ENCODE results near the gene TRIM54. TPM values are rescaled to one million over a fixed set of nuclear protein-coding genes. Genes with fewer than 3 reads are reported as not detected.
"Not testable (repeated sequence)": the region's sequence is repeated elsewhere in the genome, so short reads cannot be mapped to it uniquely, and the experiment has no call there.

The TRIM54 gene
- total RNA-seq, 6 donors from 2014 or later = 0.49 TPM; not detected in 5

DNA sequence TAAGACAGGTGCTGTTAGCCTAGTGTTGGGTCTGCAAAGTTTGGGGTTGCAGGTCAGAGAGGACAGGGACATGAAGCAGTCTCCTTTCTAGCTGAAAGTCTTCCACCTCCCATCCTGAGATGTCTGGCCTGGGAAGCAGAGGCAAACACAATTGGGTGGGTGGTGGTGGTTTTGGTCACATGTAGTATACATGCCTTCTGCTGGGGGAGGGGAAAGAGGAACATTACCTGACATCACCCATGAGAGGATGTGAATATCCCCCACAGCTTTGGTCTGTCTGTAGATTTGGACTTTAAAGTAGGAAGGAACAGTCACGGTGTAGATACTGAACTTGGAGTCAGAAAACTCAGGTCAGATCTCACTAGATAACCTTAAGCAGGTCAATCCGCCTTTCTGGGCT is 11.6 kb upstream of the TRIM54 start:
- H3K36me3 ChIP-seq = no peaks in the 10 kb centered on the region
- DNase-seq = no peak
- TF ChIP-seq CTCF (IDR thresholded peaks at IDR 0.05) = no peak
- no peak for TF ChIP-seq POLR2AphosphoS5 (IDR thresholded peaks at IDR 0.05)
- TF ChIP-seq POLR2A (IDR thresholded peaks at IDR 0.05) = no peak
- TF ChIP-seq EP300 (IDR thresholded peaks at IDR 0.05) = no peak
- H3K4me3 ChIP-seq = no peak overlapping the region
- H3K9me3 ChIP-seq = no peaks in the 10 kb centered on the region
- H3K27me3 ChIP-seq = no peaks in the 10 kb centered on the region
- WGBS, 2 donors = 59 to 60% methylated on average over 2 of the region's 2 CpGs
- H3K4me1 ChIP-seq = peaks cover 0 to 4% (median 0%) of the 10 kb centered on the region in 4 donors
- no peak for ATAC-seq (ENCODE audit: low FRiP score in 2 of 2)
- no peak overlapping the region for H3K27ac ChIP-seq

DNA sequence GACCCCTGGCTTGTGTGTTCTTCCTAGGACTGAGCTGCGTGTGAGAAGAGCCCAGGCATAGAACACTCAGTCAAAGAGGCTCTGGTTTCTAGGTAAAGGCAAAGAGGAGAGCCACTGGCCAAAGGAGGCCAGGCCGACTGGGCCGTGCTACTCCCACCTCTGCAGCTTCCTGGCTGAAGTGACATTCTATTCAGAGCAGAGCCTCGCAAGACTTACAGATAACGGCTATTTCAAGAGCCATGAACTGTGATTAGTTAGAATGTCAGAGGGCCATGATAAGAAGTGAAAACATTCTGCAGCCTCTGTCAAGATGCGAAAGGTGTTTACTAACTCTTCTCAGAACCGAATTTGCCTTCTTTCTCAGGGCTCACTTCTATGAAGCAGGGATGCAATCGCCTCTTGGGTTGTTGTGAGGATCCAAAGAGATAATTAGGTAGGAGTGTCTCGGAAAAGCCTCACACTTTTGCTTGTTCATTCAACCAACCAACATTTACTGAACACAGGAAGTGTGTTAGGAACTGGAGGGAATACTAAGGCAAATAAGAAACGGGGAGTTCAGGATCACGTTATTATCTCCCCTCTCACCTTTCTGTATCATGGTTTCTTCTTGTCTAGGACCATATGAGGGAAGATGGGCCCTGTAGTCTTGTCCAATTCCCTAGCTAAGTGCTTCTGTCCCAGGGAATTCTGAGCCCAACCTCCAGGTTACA is 10.4 kb upstream of the TRIM54 start:
- H3K9me3 ChIP-seq = no peaks in the 10 kb centered on the region
- no peaks in the 10 kb centered on the region for H3K36me3 ChIP-seq
- peaks cover 0 to 9% (median 2%) of the 10 kb centered on the region in 4 donors for H3K4me1 ChIP-seq
- no peak overlapping the region for H3K27ac ChIP-seq
- no peaks in the 10 kb centered on the region for H3K27me3 ChIP-seq
- no peak overlapping the region for H3K4me3 ChIP-seq
- TF ChIP-seq POLR2AphosphoS5 (IDR thresholded peaks at IDR 0.05) = no peak
- no peak for TF ChIP-seq POLR2A (IDR thresholded peaks at IDR 0.05)
- TF ChIP-seq EP300 (IDR thresholded peaks at IDR 0.05) = no peak
- no peak for TF ChIP-seq CTCF (IDR thresholded peaks at IDR 0.05)
- ATAC-seq (ENCODE audit: low FRiP score in 2 of 2) = no peak
- DNase-seq = no peak
- WGBS, 2 donors = 58 to 65% methylated on average over 9 to 11 of the region's 11 CpGs

GRCh38 chr2:27272537-27273522 is 9.4 kb upstream of the TRIM54 start:
- WGBS, 2 donors = 77 to 83% methylated on average over 13 to 15 of the region's 15 CpGs
- H3K4me3 ChIP-seq; H3K36me3 ChIP-seq; H3K4me1 ChIP-seq; ATAC-seq (ENCODE audit: low FRiP score in 2 of 2); H3K27me3 ChIP-seq; H3K9me3 ChIP-seq; H3K27ac ChIP-seq: not testable (repeated sequence)
- DNase-seq = peak in 1 of 2 donors; percentile 35

GRCh38 chr2:27275211-27276150 is 6.7 kb upstream of the TRIM54 start, which contains the start of gene DNAJC5G:
TSS of gene DNAJC5G (plus strand) at chr2:27275433. CDS start at chr2:27276729, 1,296 bp downstream.
- Histone ChIP-seq H3K27me3 (no peaks in the 10 kb centered on the region), H3K36me3 (no peaks in the 10 kb centered on the region), H3K9me3 (no peaks in the 10 kb centered on the region), H3K4me1 (peaks cover 0 to 14% (median 2%) of the 10 kb centered on the region in 4 donors), H3K27ac (peak within 1 kb of the TSS in 1 of 4 donors; percentile 27), H3K4me3 (no peak within 1 kb of the TSS)
- 68 to 78% methylated on average over 38 to 39 of the region's 39 CpGs for WGBS, 2 donors
- ATAC-seq (ENCODE audit: low FRiP score in 2 of 2) (peak in 1 of 2 donors; percentile 69), DNase-seq (peak; percentile 55 to 66)
- TF ChIP-seq POLR2A (IDR thresholded peaks at IDR 0.05) = no peak
- no peak for TF ChIP-seq EP300 (IDR thresholded peaks at IDR 0.05)
- TF ChIP-seq POLR2AphosphoS5 (IDR thresholded peaks at IDR 0.05) = no peak
- TF ChIP-seq CTCF (IDR thresholded peaks at IDR 0.05) = no peak

Measured in upper lobe of left lung (tissue), 6 donors.